KMS-11 (cell line): ENCODE data around the gene GLI2.

Experiments
- H2AFZ ChIP-seq: fragments of 200-600 bp; sonication (generic); 2 replicates; pipeline ENCODE4 v1.6.1; 2016; ENCODE audit warnings: antibody characterized with exemption, mixed run types, low read depth
- H3K27ac ChIP-seq: fragments of 200-600 bp; sonication (generic); 2 replicates; pipeline ENCODE4 v1.6.1; 2016; ENCODE audit warnings: mild to moderate bottlenecking, mixed run types
- H3K27me3 ChIP-seq: fragments of 200-600 bp; sonication (generic); 2 replicates; pipeline ENCODE4 v1.6.1; 2017; ENCODE audit warnings: mild to moderate bottlenecking, low read depth, mixed run types, moderate library complexity; ENCODE audit not compliant: insufficient read depth
- H3K36me3 ChIP-seq: fragments of 200-600 bp; sonication (generic); 2 replicates; pipeline ENCODE4 v1.6.1; 2017; ENCODE audit warnings: mild to moderate bottlenecking, mixed run types; ENCODE audit not compliant: insufficient read depth
- H3K4me1 ChIP-seq: fragments of 200-600 bp; sonication (generic); 2 replicates; pipeline ENCODE4 v1.6.1; 2016; ENCODE audit warnings: mild to moderate bottlenecking, low read depth, mixed run types; ENCODE audit not compliant: poor library complexity, severe bottlenecking
- H3K4me2 ChIP-seq: fragments of 200-600 bp; sonication (generic); 2 replicates; pipeline ENCODE4 v1.7.0; 2016; ENCODE audit warnings: mild to moderate bottlenecking, mixed run types
- H3K4me3 ChIP-seq: fragments of 200-600 bp; sonication (generic); IDR thresholded peaks from 2 replicates; pipeline ENCODE4 v1.6.1; 2017; ENCODE audit warnings: low read depth, low read length, mixed read lengths; ENCODE audit not compliant: insufficient read depth
- H3K79me2 ChIP-seq: fragments of 200-600 bp; sonication (generic); 2 replicates; pipeline ENCODE4 v1.6.1; 2016; ENCODE audit warnings: low read depth, mixed run types; ENCODE audit not compliant: insufficient read depth
- H3K9ac ChIP-seq: fragments of 200-600 bp; sonication (generic); 2 replicates; pipeline ENCODE4 v1.6.1; 2016; ENCODE audit warnings: mild to moderate bottlenecking, mixed run types
- H4K20me1 ChIP-seq: fragments of 200-600 bp; sonication (generic); 2 replicates; pipeline ENCODE4 v1.6.1; 2016; ENCODE audit warnings: mild to moderate bottlenecking, mixed run types; ENCODE audit not compliant: insufficient read depth
- CTCF ChIP-seq: fragments of 200-600 bp; sonication (generic); conservative IDR thresholded peaks from 2 replicates; pipeline ENCODE4 v1.6.1; 2017; ENCODE audit warnings: low read depth, mild to moderate bottlenecking, antibody characterized with exemption, low read length, moderate library complexity, mixed read lengths

GLI2 gene

GRCh38 chr2:120701096-120701495, 34.6 kb upstream of the GLI2 start:
- no peaks in the 10 kb centered on the region for H4K20me1 ChIP-seq
- no peaks in the 10 kb centered on the region for H3K27me3 ChIP-seq
- no peak overlapping the region for H2AFZ ChIP-seq
- no peak overlapping the region for H3K9ac ChIP-seq
- H3K36me3 ChIP-seq = no peaks in the 10 kb centered on the region
- TF ChIP-seq CTCF = no peak
- no peaks in the 10 kb centered on the region for H3K79me2 ChIP-seq
- H3K4me1 ChIP-seq = no peaks in the 10 kb centered on the region
- no peak overlapping the region for H3K4me2 ChIP-seq
- no peak overlapping the region for H3K27ac ChIP-seq
- H3K4me3 ChIP-seq = no peak overlapping the region

GRCh38 chr2:120701499-120701898, 34.2 kb upstream of the GLI2 start:
- TF ChIP-seq CTCF = no peak
- Histone ChIP-seq H2AFZ (no peak overlapping the region), H3K4me3 (no peak overlapping the region), H3K27me3 (no peaks in the 10 kb centered on the region), H3K79me2 (no peaks in the 10 kb centered on the region), H4K20me1 (no peaks in the 10 kb centered on the region), H3K36me3 (no peaks in the 10 kb centered on the region), H3K9ac (no peak overlapping the region), H3K27ac (no peak overlapping the region), H3K4me2 (no peak overlapping the region), H3K4me1 (no peaks in the 10 kb centered on the region)

- H3K4me2 ChIP-seq = no peak overlapping the region
- no peak overlapping the region for H3K27ac ChIP-seq
- no peak overlapping the region for H3K4me3 ChIP-seq
- no peak for TF ChIP-seq CTCF
- no peaks in the 10 kb centered on the region for H3K27me3 ChIP-seq
- no peaks in the 10 kb centered on the region for H3K4me1 ChIP-seq
- no peak overlapping the region for H2AFZ ChIP-seq
- no peaks in the 10 kb centered on the region for H4K20me1 ChIP-seq
- H3K9ac ChIP-seq = no peak overlapping the region
- no peaks in the 10 kb centered on the region for H3K36me3 ChIP-seq
- H3K79me2 ChIP-seq = no peaks in the 10 kb centered on the region
These were observed 33.6 kb upstream of the GLI2 start for GRCh38 chr2:120702061-120702460.

GRCh38 chr2:120702801-120703200, 32.9 kb upstream of the GLI2 start:
- Histone ChIP-seq H3K27ac (no peak overlapping the region), H3K36me3 (no peaks in the 10 kb centered on the region), H2AFZ (no peak overlapping the region), H3K4me2 (no peak overlapping the region), H3K4me1 (no peaks in the 10 kb centered on the region), H4K20me1 (no peaks in the 10 kb centered on the region), H3K4me3 (no peak overlapping the region), H3K9ac (no peak overlapping the region), H3K27me3 (no peaks in the 10 kb centered on the region), H3K79me2 (no peaks in the 10 kb centered on the region)
- TF ChIP-seq CTCF = no peak
